ENCODE data around the gene TMED10. TPM values are rescaled to one million over a fixed set of nuclear protein-coding genes. Genes with fewer than 3 reads are reported as not detected.
A peak's percentile ranks its signal among the peaks of the same experiment; 100 is the strongest.

TMED10 gene
- total and polyA plus RNA-seq, 2 of the 13 experiments (the other 11 are each of a cell fraction or from before 2014, with no cell fraction given): 311 to 377 TPM

DNA sequence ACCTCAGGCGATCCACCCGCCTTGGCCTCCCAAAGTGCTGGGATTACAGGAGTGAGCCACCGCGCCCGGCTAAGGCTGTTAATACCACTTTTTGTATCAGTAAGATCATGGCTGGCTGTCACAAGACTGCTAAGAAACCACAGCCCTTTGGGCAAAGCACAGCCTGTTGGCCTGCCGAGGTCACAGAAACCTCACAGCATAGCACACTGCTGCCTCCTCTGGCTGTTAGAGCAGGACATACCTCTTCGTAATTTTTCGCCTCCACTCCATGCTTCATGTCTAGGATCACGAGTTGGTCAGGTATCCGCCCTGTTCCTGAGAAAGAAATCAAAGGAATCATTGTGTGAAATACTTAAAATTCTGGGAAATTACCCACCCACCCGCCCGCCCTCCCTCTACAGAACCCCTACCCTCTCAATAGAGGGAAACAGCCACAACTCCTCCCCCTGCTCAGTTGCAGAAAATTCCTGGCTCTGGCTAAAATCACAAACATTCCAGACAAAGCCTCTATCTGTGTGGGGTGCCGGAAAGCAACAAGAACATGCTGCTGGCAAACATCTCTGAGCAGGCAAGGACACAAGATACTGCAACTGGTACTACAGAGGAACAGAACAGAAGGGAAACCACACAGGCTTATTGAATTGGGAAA is 28.9 kb downstream of the TMED10 start (continued):
- TF ChIP-seq, protein P1, sequence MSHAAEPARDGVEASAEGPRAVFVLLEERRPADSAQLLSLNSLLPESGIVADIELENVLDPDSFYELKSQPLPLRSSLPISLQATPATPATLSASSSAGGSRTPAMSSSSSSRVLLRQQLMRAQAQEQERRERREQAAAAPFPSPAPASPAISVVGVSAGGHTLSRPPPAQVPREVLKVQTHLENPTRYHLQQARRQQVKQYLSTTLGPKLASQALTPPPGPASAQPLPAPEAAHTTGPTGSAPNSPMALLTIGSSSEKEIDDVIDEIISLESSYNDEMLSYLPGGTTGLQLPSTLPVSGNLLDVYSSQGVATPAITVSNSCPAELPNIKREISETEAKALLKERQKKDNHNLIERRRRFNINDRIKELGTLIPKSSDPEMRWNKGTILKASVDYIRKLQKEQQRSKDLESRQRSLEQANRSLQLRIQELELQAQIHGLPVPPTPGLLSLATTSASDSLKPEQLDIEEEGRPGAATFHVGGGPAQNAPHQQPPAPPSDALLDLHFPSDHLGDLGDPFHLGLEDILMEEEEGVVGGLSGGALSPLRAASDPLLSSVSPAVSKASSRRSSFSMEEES (CRISPR knock-in tag; IDR thresholded peaks at IDR 0.05): peak; percentile 86
- TF ChIP-seq ZNF547 (CRISPR knock-in tag; IDR thresholded peaks at IDR 0.05) (no peak), ZSCAN12 (CRISPR knock-in tag; IDR thresholded peaks at IDR 0.05) (no peak), SCMH1 (CRISPR knock-in tag; IDR thresholded peaks at IDR 0.05; ENCODE audit: borderline replicate concordance) (no peak), CREM (IDR thresholded peaks at IDR 0.05) (no peak), CREM (CRISPR knock-in tag; IDR thresholded peaks at IDR 0.05) (no peak), ZFP36 (IDR thresholded peaks at IDR 0.05; ENCODE audit: borderline replicate concordance, low read depth, low read length, partially characterized antibody) (no peak), MXI1 (IDR thresholded peaks at IDR 0.05; ENCODE audit: borderline replicate concordance, low read depth, low read length) (peak; percentile 18; the same call in 1 of the 3 replicates), MTF2 (CRISPR knock-in tag; IDR thresholded peaks at IDR 0.05; ENCODE audit: borderline replicate concordance) (no peak), SPEN (CRISPR knock-in tag; IDR thresholded peaks at IDR 0.05; ENCODE audit: low read depth) (no peak), KMT2A (CRISPR knock-in tag; IDR thresholded peaks at IDR 0.05) (no peak), MAFG (CRISPR knock-in tag; IDR thresholded peaks at IDR 0.05) (no peak), ZNF329 (CRISPR knock-in tag; IDR thresholded peaks at IDR 0.05; ENCODE audit: low read depth) (no peak), AHR (CRISPR knock-in tag; IDR thresholded peaks at IDR 0.05) (no peak), ZNF780A (CRISPR knock-in tag; IDR thresholded peaks at IDR 0.05) (no peak), ZNF441 (CRISPR knock-in tag; IDR thresholded peaks at IDR 0.05; ENCODE audit: borderline replicate concordance) (no peak), CEBPB (IDR thresholded peaks at IDR 0.05; ENCODE audit: borderline replicate concordance, low read depth, low read length) (no peak), ZNF598 (CRISPR knock-in tag; IDR thresholded peaks at IDR 0.05; ENCODE audit: borderline replicate concordance) (no peak), MED8 (CRISPR knock-in tag; IDR thresholded peaks at IDR 0.05; ENCODE audit: insufficient replicate concordance) (no peak), HMG20A (CRISPR knock-in tag; IDR thresholded peaks at IDR 0.05; ENCODE audit: borderline replicate concordance) (peak; percentile 36; the same call in 1 of the 2 replicates)
- TF ChIP-seq, protein P2, sequence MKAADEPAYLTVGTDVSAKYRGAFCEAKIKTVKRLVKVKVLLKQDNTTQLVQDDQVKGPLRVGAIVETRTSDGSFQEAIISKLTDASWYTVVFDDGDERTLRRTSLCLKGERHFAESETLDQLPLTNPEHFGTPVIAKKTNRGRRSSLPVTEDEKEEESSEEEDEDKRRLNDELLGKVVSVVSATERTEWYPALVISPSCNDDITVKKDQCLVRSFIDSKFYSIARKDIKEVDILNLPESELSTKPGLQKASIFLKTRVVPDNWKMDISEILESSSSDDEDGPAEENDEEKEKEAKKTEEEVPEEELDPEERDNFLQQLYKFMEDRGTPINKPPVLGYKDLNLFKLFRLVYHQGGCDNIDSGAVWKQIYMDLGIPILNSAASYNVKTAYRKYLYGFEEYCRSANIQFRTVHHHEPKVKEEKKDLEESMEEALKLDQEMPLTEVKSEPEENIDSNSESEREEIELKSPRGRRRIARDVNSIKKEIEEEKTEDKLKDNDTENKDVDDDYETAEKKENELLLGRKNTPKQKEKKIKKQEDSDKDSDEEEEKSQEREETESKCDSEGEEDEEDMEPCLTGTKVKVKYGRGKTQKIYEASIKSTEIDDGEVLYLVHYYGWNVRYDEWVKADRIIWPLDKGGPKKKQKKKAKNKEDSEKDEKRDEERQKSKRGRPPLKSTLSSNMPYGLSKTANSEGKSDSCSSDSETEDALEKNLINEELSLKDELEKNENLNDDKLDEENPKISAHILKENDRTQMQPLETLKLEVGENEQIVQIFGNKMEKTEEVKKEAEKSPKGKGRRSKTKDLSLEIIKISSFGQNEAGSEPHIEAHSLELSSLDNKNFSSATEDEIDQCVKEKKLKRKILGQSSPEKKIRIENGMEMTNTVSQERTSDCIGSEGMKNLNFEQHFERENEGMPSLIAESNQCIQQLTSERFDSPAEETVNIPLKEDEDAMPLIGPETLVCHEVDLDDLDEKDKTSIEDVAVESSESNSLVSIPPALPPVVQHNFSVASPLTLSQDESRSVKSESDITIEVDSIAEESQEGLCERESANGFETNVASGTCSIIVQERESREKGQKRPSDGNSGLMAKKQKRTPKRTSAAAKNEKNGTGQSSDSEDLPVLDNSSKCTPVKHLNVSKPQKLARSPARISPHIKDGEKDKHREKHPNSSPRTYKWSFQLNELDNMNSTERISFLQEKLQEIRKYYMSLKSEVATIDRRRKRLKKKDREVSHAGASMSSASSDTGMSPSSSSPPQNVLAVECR (CRISPR knock-in tag; IDR thresholded peaks at IDR 0.05; ENCODE audit: borderline replicate concordance): peak; percentile 25; the same call in 1 of the 2 replicates
- TF ChIP-seq, protein P3, sequence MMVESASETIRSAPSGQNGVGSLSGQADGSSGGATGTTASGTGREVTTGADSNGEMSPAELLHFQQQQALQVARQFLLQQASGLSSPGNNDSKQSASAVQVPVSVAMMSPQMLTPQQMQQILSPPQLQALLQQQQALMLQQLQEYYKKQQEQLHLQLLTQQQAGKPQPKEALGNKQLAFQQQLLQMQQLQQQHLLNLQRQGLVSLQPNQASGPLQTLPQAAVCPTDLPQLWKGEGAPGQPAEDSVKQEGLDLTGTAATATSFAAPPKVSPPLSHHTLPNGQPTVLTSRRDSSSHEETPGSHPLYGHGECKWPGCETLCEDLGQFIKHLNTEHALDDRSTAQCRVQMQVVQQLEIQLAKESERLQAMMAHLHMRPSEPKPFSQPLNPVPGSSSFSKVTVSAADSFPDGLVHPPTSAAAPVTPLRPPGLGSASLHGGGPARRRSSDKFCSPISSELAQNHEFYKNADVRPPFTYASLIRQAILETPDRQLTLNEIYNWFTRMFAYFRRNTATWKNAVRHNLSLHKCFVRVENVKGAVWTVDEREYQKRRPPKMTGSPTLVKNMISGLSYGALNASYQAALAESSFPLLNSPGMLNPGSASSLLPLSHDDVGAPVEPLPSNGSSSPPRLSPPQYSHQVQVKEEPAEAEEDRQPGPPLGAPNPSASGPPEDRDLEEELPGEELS (CRISPR knock-in tag; IDR thresholded peaks at IDR 0.05): peak; percentile 59; the same call in 1 of the 2 replicates
- TF ChIP-seq, protein P4, sequence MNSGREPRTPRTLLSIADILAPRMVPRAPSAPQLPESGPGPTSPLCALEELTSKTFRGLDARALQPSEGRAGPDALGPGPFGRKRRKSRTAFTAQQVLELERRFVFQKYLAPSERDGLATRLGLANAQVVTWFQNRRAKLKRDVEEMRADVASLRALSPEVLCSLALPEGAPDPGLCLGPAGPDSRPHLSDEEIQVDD (CRISPR knock-in tag; IDR thresholded peaks at IDR 0.05; ENCODE audit: borderline replicate concordance): no peak
